HUDEP-2 (cell line): Measurements from ENCODE around the gene ST14.
"Not testable (repeated sequence)": the region's sequence is repeated elsewhere in the genome, so short reads cannot be mapped to it uniquely, and the experiment has no call there.

Source experiments
- DNase-seq, 76 experiments: peaks; one replicate each; lab custom pipeline; 2025; ENCODE audit not compliant: unreplicated experiment in 76 of 76; lab: John Stamatoyannopoulos, UW

ST14 gene

GRCh38 chr11:130183878-130184610 lies 24.5 kb downstream of the ST14 start:
- DNase-seq, result no peak

- DNase-seq, result no peak
Measured at GRCh38 chr11:130187096-130187495, 27.5 kb downstream of the ST14 start.

GRCh38 chr11:130188047-130188446 lies 28.5 kb downstream of the ST14 start:
- DNase-seq, result no peak

- DNase-seq, result no peak
Measured at GRCh38 chr11:130188585-130189347, 29.2 kb downstream of the ST14 start.

- DNase-seq, result no peak
Measured at GRCh38 chr11:130189492-130190210, 30.1 kb downstream of the ST14 start.

- DNase-seq, result no peak
Measured at GRCh38 chr11:130190371-130190881, 30.8 kb downstream of the ST14 start.

GRCh38 chr11:130191896-130192295 lies 32.3 kb downstream of the ST14 start:
- no peak for DNase-seq

- no peak for DNase-seq
Measured at GRCh38 chr11:130192845-130193267, 33.3 kb downstream of the ST14 start.

- not testable (repeated sequence) for DNase-seq
Measured at GRCh38 chr11:130193551-130193950, 34.0 kb downstream of the ST14 start.

GRCh38 chr11:130194241-130195023 lies 34.9 kb downstream of the ST14 start:
- DNase-seq, result no peak

GRCh38 chr11:130197386-130198035 lies 37.9 kb downstream of the ST14 start:
- DNase-seq, result no peak

- DNase-seq, result no peak
Measured at GRCh38 chr11:130198292-130198691, 38.7 kb downstream of the ST14 start.

- peak in 1 of 76 experiments; percentile 8 for DNase-seq
Measured at GRCh38 chr11:130198964-130199363, 39.4 kb downstream of the ST14 start.

GRCh38 chr11:130199792-130200191 lies 40.2 kb downstream of the ST14 start:
- DNase-seq, result no peak

- DNase-seq, result no peak
Measured at GRCh38 chr11:130201026-130201425, 41.4 kb downstream of the ST14 start.

- DNase-seq, result no peak
Measured at GRCh38 chr11:130202009-130202817, 42.6 kb downstream of the ST14 start.

GRCh38 chr11:130202818-130203689 lies 43.5 kb downstream of the ST14 start:
- no peak for DNase-seq
